Measurements from ENCODE around the gene ABLIM1. TPM values are rescaled to one million over a fixed set of nuclear protein-coding genes. Genes with fewer than 3 reads are reported as not detected.

ABLIM1 gene
- total and polyA plus RNA-seq, 2 of the 13 experiments (the other 11 are each of a cell fraction or from before 2014, with no cell fraction given): 59.4 to 92.7 TPM

DNA sequence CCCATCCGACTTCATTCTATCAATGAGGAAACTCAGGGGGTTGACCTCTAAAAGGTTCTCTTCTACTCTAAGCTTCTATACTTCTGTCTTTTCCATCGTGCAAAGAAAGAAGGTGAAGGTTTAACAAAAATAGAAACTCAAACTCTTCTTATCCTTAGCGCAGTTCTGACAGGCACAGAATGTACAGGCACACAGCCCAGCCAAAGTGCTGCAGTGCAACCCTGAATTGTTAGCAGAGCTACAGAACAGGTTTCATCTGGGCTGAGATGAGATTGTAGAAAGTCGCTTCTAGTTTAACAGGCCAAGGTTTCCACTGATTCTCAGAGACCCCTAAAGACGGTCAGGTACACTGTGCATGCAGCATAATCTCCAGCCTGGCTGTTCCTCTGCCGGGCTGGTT is 174.5 kb downstream of the ABLIM1 start:
- no peaks in the 10 kb centered on the region for H3K27me3 ChIP-seq (ENCODE audit: control insufficient read depth in 1 of 2, insufficient read depth in 2 of 2, low read length in 2 of 2)
- BruUV-seq (replicated peaks): no TSS peak
- H3K9ac ChIP-seq (ENCODE audit: insufficient read depth, low read depth, low read length): no peak overlapping the region
- in situ Hi-C loops (cut with HindIII; ENCODE audit: extremely low pct_ligation_motif_present, low pct_unique_long_range_greater_than_20kb): no loop called here
- intact Hi-C loops (cut with micrococcal nuclease; ENCODE audit: unreplicated experiment): no loop called here
- H3K4me1 ChIP-seq (ENCODE audit: insufficient read depth, low read length): peaks cover 31% of the 10 kb centered on the region
- peaks cover 2% of the 10 kb centered on the region for H3K79me2 ChIP-seq (ENCODE audit: insufficient read depth, low read length)
- no peaks in the 10 kb centered on the region for H3K9me3 ChIP-seq (ENCODE audit: low read length)
- H2AFZ ChIP-seq (ENCODE audit: low read length): no peak overlapping the region
- peaks cover 33 to 80% of the 10 kb centered on the region in 2 experiments for H3K36me3 ChIP-seq (replicated peaks in 1 of 2; ENCODE audit: control insufficient read depth in 1 of 2, insufficient read depth in 2 of 2, low read length in 2 of 2)
- no peak overlapping the region for H3K27ac ChIP-seq (ENCODE audit: extremely low read length, insufficient read depth, low read length)
- no peak overlapping the region for H3K4me3 ChIP-seq (replicated peaks in 1 of 3; ENCODE audit: insufficient read depth in 1 of 3, low read depth in 2 of 3, low read length in 3 of 3)
- DNase-seq (ENCODE audit: low spot score): no peak
- POLR2A ChIA-PET: no interaction called here
- CTCF ChIA-PET (ENCODE audit: low intra/inter-chr PET ratio, low total read pairs): no interaction called here
- no peak for ATAC-seq
- FAIRE-seq: no peak
- no peaks in the 10 kb centered on the region for H4K20me1 ChIP-seq (ENCODE audit: insufficient read depth, low read length)
- WGBS (ENCODE audit: low lambda C conversion rate): 93% methylated on average over 4 of the region's 6 CpGs
- H3K4me2 ChIP-seq (ENCODE audit: low read depth, low read length): no peak overlapping the region
- TF ChIP-seq ZNF766 (CRISPR knock-in tag; IDR thresholded peaks at IDR 0.05; ENCODE audit: borderline replicate concordance) (no peak), JDP2 (CRISPR knock-in tag; IDR thresholded peaks at IDR 0.05; ENCODE audit: borderline replicate concordance) (no peak), ZNF614 (CRISPR knock-in tag; IDR thresholded peaks at IDR 0.05; ENCODE audit: borderline replicate concordance) (no peak), TEAD2 (CRISPR knock-in tag; IDR thresholded peaks at IDR 0.05) (no peak), RFX5 (IDR thresholded peaks at IDR 0.05; ENCODE audit: low read depth, low read length) (no peak), SPEN (CRISPR knock-in tag; IDR thresholded peaks at IDR 0.05; ENCODE audit: low read depth) (no peak), AKAP8 (CRISPR knock-in tag; IDR thresholded peaks at IDR 0.05) (no peak), PTBP1 (IDR thresholded peaks at IDR 0.05; ENCODE audit: low read depth, low read length, poor library complexity, severe bottlenecking) (no peak), ZNF501 (CRISPR knock-in tag; IDR thresholded peaks at IDR 0.05) (no peak), HNRNPLL (IDR thresholded peaks at IDR 0.05; ENCODE audit: low read depth, low read length, poor library complexity, severe bottlenecking) (no peak), MATR3 (CRISPR knock-in tag; IDR thresholded peaks at IDR 0.05) (no peak)
- TF ChIP-seq, protein P1, sequence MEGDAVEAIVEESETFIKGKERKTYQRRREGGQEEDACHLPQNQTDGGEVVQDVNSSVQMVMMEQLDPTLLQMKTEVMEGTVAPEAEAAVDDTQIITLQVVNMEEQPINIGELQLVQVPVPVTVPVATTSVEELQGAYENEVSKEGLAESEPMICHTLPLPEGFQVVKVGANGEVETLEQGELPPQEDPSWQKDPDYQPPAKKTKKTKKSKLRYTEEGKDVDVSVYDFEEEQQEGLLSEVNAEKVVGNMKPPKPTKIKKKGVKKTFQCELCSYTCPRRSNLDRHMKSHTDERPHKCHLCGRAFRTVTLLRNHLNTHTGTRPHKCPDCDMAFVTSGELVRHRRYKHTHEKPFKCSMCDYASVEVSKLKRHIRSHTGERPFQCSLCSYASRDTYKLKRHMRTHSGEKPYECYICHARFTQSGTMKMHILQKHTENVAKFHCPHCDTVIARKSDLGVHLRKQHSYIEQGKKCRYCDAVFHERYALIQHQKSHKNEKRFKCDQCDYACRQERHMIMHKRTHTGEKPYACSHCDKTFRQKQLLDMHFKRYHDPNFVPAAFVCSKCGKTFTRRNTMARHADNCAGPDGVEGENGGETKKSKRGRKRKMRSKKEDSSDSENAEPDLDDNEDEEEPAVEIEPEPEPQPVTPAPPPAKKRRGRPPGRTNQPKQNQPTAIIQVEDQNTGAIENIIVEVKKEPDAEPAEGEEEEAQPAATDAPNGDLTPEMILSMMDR (CRISPR knock-in tag; IDR thresholded peaks at IDR 0.05): no peak
- TF ChIP-seq, protein P2, sequence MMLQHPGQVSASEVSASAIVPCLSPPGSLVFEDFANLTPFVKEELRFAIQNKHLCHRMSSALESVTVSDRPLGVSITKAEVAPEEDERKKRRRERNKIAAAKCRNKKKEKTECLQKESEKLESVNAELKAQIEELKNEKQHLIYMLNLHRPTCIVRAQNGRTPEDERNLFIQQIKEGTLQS (CRISPR knock-in tag; IDR thresholded peaks at IDR 0.05): no peak
- TF ChIP-seq, protein P3, sequence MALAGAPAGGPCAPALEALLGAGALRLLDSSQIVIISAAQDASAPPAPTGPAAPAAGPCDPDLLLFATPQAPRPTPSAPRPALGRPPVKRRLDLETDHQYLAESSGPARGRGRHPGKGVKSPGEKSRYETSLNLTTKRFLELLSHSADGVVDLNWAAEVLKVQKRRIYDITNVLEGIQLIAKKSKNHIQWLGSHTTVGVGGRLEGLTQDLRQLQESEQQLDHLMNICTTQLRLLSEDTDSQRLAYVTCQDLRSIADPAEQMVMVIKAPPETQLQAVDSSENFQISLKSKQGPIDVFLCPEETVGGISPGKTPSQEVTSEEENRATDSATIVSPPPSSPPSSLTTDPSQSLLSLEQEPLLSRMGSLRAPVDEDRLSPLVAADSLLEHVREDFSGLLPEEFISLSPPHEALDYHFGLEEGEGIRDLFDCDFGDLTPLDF (CRISPR knock-in tag; IDR thresholded peaks at IDR 0.05): no peak
- TF ChIP-seq, protein P4, sequence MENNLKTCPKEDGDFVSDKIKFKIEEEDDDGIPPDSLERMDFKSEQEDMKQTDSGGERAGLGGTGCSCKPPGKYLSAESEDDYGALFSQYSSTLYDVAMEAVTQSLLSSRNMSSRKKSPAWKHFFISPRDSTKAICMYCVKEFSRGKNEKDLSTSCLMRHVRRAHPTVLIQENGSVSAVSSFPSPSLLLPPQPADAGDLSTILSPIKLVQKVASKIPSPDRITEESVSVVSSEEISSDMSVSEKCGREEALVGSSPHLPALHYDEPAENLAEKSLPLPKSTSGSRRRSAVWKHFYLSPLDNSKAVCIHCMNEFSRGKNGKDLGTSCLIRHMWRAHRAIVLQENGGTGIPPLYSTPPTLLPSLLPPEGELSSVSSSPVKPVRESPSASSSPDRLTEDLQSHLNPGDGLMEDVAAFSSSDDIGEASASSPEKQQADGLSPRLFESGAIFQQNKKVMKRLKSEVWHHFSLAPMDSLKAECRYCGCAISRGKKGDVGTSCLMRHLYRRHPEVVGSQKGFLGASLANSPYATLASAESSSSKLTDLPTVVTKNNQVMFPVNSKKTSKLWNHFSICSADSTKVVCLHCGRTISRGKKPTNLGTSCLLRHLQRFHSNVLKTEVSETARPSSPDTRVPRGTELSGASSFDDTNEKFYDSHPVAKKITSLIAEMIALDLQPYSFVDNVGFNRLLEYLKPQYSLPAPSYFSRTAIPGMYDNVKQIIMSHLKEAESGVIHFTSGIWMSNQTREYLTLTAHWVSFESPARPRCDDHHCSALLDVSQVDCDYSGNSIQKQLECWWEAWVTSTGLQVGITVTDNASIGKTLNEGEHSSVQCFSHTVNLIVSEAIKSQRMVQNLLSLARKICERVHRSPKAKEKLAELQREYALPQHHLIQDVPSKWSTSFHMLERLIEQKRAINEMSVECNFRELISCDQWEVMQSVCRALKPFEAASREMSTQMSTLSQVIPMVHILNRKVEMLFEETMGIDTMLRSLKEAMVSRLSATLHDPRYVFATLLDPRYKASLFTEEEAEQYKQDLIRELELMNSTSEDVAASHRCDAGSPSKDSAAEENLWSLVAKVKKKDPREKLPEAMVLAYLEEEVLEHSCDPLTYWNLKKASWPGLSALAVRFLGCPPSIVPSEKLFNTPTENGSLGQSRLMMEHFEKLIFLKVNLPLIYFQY (CRISPR knock-in tag; IDR thresholded peaks at IDR 0.05; ENCODE audit: borderline replicate concordance): no peak
- TF ChIP-seq, protein P5, sequence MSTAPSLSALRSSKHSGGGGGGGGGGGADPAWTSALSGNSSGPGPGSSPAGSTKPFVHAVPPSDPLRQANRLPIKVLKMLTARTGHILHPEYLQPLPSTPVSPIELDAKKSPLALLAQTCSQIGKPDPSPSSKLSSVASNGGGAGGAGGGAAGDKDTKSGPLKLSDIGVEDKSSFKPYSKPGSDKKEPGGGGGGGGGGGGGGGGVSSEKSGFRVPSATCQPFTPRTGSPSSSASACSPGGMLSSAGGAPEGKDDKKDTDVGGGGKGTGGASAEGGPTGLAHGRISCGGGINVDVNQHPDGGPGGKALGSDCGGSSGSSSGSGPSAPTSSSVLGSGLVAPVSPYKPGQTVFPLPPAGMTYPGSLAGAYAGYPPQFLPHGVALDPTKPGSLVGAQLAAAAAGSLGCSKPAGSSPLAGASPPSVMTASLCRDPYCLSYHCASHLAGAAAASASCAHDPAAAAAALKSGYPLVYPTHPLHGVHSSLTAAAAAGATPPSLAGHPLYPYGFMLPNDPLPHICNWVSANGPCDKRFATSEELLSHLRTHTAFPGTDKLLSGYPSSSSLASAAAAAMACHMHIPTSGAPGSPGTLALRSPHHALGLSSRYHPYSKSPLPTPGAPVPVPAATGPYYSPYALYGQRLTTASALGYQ (CRISPR knock-in tag; IDR thresholded peaks at IDR 0.05): no peak

Data from HepG2 (cell line).